Fibroblast of mammary gland (primary cell): ENCODE results near the gene MAST2.

Source experiments
- DNase-seq: peaks from one replicate; pipeline ENCODE4 v3.0.0-alpha.2; 2010; ENCODE audit warnings: low read depth
- H3K4me3 ChIP-seq: 2 replicates; pipeline ENCODE4 v1.5.1; 2011; ENCODE audit warnings: low read depth, mild to moderate bottlenecking, low read length, moderate library complexity; ENCODE audit not compliant: control insufficient read depth
- CTCF ChIP-seq: conservative IDR thresholded peaks from 2 replicates; pipeline ENCODE4 v1.5.1; 2011; ENCODE audit warnings: low read depth, low read length, inconsistent platforms; ENCODE audit not compliant: control insufficient read depth, insufficient read depth

The MAST2 gene

GRCh38 chr1:45809761-45810160, 6.3 kb downstream of the MAST2 start:
- H3K4me3 ChIP-seq = no peak overlapping the region
- DNase-seq = no peak
- TF ChIP-seq CTCF = no peak

- DNase-seq = no peak
- no peak for TF ChIP-seq CTCF
- no peak overlapping the region for H3K4me3 ChIP-seq
Observed at GRCh38 chr1:45814776-45815175, 11.4 kb downstream of the MAST2 start.

- TF ChIP-seq CTCF = no peak
- peak; percentile 82 for DNase-seq
- H3K4me3 ChIP-seq = no peak overlapping the region
Observed at GRCh38 chr1:45815667-45816458, 12.5 kb downstream of the MAST2 start.

DNA sequence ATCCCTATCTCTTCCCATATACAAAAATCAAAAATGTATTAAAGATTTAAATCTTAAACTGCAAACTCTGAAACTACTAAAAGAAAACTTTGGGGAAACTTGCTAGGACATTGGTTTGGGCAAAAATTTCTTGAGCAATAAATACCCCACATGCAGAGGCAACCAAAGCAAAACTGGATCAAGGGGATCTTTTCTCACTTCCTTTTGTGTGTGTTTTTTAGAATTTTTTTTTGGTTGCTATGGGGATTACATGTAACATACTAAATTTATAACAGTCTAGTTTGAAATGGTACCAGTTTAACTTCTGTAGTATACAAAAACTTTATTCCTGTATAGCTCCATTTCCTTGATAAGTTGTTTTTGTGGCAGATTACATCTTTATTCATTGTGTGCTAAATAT, 16.8 kb downstream of the MAST2 start:
- no peak for DNase-seq
- no peak overlapping the region for H3K4me3 ChIP-seq
- no peak for TF ChIP-seq CTCF

GRCh38 chr1:45820788-45821187, 17.4 kb downstream of the MAST2 start:
- DNase-seq = peak; percentile 48
- no peak for TF ChIP-seq CTCF
- H3K4me3 ChIP-seq = no peak overlapping the region

GRCh38 chr1:45822644-45823043, 19.2 kb downstream of the MAST2 start:
- H3K4me3 ChIP-seq = no peak overlapping the region
- TF ChIP-seq CTCF = no peak
- no peak for DNase-seq

GRCh38 chr1:45824607-45825006, 21.2 kb downstream of the MAST2 start:
- DNase-seq = no peak
- TF ChIP-seq CTCF = no peak
- H3K4me3 ChIP-seq = no peak overlapping the region
